Measurements from ENCODE around the gene NDST1. TPM values are rescaled to one million over a fixed set of nuclear protein-coding genes. Genes with fewer than 3 reads are reported as not detected.
"Not testable (repeated sequence)": the region's sequence is repeated elsewhere in the genome, so short reads cannot be mapped to it uniquely, and the experiment has no call there.

NDST1 gene
- total RNA-seq, 1 donor from 2014 or later: 19.3 TPM

DNA sequence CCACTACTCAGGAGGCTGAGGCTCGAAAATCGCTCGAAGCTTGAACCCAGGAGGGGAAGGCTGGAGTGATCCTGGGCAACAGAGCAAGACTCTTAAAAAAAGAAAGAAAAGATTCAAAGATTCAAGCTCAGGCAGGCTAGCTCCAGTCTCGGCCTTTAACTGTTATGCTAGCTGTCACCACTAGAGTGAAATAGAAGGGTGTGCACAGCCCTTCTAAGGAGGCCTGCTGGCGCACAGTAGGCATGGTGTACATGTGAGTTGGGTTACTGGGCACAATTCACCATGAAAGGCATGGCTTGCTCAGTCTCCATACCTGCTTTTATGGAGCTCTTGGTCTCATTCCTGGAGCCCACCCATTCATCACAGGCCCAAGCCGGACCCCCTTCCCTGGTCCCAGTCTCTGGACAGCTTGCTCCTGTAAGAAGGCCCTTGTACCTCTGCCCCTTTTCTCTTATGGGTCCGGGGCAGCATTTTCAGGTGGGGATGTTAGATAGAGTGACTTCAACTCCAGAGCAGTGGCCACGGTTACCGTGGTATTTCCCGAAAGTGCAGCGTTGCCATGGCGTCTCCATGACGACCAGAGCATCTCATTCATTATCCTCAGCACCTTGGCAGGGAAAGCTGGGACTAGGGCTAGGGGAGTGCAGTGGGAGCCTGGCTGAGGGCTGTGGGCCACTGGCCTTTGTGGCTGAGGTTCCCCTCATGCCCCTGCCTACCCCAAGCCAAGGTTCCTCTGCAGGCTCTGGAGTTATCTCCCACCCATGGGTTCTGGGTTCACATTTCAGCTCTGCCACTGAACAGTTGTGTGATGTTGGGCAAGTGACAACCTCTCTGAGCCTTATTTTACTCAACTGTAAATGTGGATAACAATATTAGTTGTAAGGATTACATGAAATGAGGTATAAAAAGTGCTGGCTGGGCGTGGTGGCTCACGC, 5.7 kb downstream of the NDST1 start:
- Histone ChIP-seq H3K9ac (ENCODE audit: low read depth in 1 of 3, low read length in 3 of 3) (no peak overlapping the region), H3K27me3 (ENCODE audit: control insufficient read depth in 3 of 3, insufficient read depth in 3 of 3, low read length in 3 of 3) (no peaks in the 10 kb centered on the region), H3K4me1 (ENCODE audit: control insufficient read depth in 3 of 3, insufficient read depth in 3 of 3, low read length in 3 of 3) (peaks cover 67 to 81% (median 75%) of the 10 kb centered on the region in 3 donors), H3K9me3 (ENCODE audit: control insufficient read depth in 3 of 3, low read length in 3 of 3) (no peaks in the 10 kb centered on the region), H3K27ac (ENCODE audit: low read depth, low read length) (no peak overlapping the region), H3K36me3 (ENCODE audit: control insufficient read depth in 3 of 3, insufficient read depth in 3 of 3, low read length in 3 of 3) (no peaks in the 10 kb centered on the region), H3K4me3 (ENCODE audit: low read length in 3 of 3) (no peak overlapping the region)

DNA sequence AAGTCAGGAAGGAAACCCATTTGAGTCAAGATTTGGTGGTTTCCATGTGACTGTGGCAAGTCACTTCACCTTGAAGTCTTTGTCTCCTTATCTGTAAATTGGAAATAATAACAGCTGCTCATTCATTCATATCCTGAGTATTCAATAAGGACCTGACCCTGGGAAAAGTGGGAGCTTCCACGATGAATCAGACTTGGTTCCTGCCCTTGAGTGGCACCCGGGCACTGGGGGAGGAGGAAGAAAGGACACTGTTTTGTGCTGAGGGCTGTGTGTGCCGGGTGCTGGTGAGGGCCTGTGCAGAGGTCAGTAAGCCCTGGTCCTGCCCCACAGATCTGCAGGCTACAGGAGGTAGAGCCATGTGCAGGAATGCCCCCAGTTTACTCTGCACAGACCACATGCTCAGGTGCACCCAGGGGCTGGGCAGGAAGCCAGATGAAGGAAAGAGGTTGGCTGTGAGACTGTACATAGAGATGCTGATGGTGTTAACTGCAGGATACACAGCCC, 6.8 kb downstream of the NDST1 start:
- no peak overlapping the region for H3K9ac ChIP-seq (ENCODE audit: low read depth in 1 of 3, low read length in 3 of 3)
- no peak overlapping the region for H3K4me3 ChIP-seq (ENCODE audit: low read length in 3 of 3)
- H3K4me1 ChIP-seq (ENCODE audit: control insufficient read depth in 3 of 3, insufficient read depth in 3 of 3, low read length in 3 of 3): peaks cover 62 to 75% (median 70%) of the 10 kb centered on the region in 3 donors

DNA sequence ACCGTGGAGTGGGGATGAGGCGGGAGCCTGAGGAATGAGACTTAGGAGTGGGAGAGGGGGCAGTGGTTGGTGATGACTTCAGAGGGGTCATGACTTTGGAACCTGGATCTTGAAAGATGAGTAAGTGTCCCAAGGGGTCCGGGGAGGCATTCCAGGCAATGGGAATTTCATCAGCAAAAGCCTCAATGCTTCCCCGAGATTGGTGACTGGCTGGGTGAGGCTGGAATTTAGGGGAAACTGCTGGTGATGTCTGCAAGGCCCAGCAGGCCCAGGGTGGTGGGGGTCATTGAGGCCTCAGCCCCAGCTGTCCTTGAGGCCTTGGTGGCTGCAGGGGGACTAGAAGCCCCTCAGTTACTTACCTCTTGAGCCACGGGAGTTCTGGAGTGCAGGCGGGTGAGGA, 7.5 kb downstream of the NDST1 start:
- peaks cover 60 to 75% (median 69%) of the 10 kb centered on the region in 3 donors for H3K4me1 ChIP-seq (ENCODE audit: control insufficient read depth in 3 of 3, insufficient read depth in 3 of 3, low read length in 3 of 3)
- peaks cover 0 to 3% (median 0%) of the 10 kb centered on the region in 3 donors for H3K36me3 ChIP-seq (ENCODE audit: control insufficient read depth in 3 of 3, insufficient read depth in 3 of 3, low read length in 3 of 3)
- peak overlapping the region; percentile 52 for H3K27ac ChIP-seq (ENCODE audit: low read depth, low read length)
- H3K9me3 ChIP-seq (ENCODE audit: control insufficient read depth in 3 of 3, low read length in 3 of 3): no peaks in the 10 kb centered on the region
- peak overlapping the region in 1 of 3 donors; percentile 16 for H3K9ac ChIP-seq (ENCODE audit: low read depth in 1 of 3, low read length in 3 of 3)
- no peak overlapping the region for H3K4me3 ChIP-seq (ENCODE audit: low read length in 3 of 3)
- no peaks in the 10 kb centered on the region for H3K27me3 ChIP-seq (ENCODE audit: control insufficient read depth in 3 of 3, insufficient read depth in 3 of 3, low read length in 3 of 3)

More for the DNA sequence above, 6.8 kb downstream of the NDST1 start:
- H3K9me3 ChIP-seq (ENCODE audit: control insufficient read depth in 3 of 3, low read length in 3 of 3): no peaks in the 10 kb centered on the region
- no peak overlapping the region for H3K27ac ChIP-seq (ENCODE audit: low read depth, low read length)
- H3K36me3 ChIP-seq (ENCODE audit: control insufficient read depth in 3 of 3, insufficient read depth in 3 of 3, low read length in 3 of 3): no peaks in the 10 kb centered on the region
- H3K27me3 ChIP-seq (ENCODE audit: control insufficient read depth in 3 of 3, insufficient read depth in 3 of 3, low read length in 3 of 3): no peaks in the 10 kb centered on the region

GRCh38 chr5:150516011-150516410, 8.1 kb downstream of the NDST1 start:
- H3K9ac ChIP-seq (ENCODE audit: low read depth in 1 of 3, low read length in 3 of 3): peak overlapping the region in 2 of 3 donors; percentile 57 to 60
- peak overlapping the region; percentile 52 for H3K27ac ChIP-seq (ENCODE audit: low read depth, low read length)
- no peaks in the 10 kb centered on the region for H3K27me3 ChIP-seq (ENCODE audit: control insufficient read depth in 3 of 3, insufficient read depth in 3 of 3, low read length in 3 of 3)
- H3K4me3 ChIP-seq (ENCODE audit: low read length in 3 of 3): no peak overlapping the region
- H3K9me3 ChIP-seq (ENCODE audit: control insufficient read depth in 3 of 3, low read length in 3 of 3): no peaks in the 10 kb centered on the region
- peaks cover 0 to 3% (median 1%) of the 10 kb centered on the region in 3 donors for H3K36me3 ChIP-seq (ENCODE audit: control insufficient read depth in 3 of 3, insufficient read depth in 3 of 3, low read length in 3 of 3)
- peaks cover 56 to 72% (median 66%) of the 10 kb centered on the region in 3 donors for H3K4me1 ChIP-seq (ENCODE audit: control insufficient read depth in 3 of 3, insufficient read depth in 3 of 3, low read length in 3 of 3)

GRCh38 chr5:150517272-150518152, 9.6 kb downstream of the NDST1 start:
- Histone ChIP-seq H3K4me1 (ENCODE audit: control insufficient read depth in 3 of 3, insufficient read depth in 3 of 3, low read length in 3 of 3) (peaks cover 48 to 62% (median 61%) of the 10 kb centered on the region in 3 donors), H3K36me3 (ENCODE audit: control insufficient read depth in 3 of 3, insufficient read depth in 3 of 3, low read length in 3 of 3) (peaks cover 6 to 12% (median 9%) of the 10 kb centered on the region in 3 donors), H3K27me3 (ENCODE audit: control insufficient read depth in 3 of 3, insufficient read depth in 3 of 3, low read length in 3 of 3) (no peaks in the 10 kb centered on the region), H3K9me3 (ENCODE audit: control insufficient read depth in 3 of 3, low read length in 3 of 3) (no peaks in the 10 kb centered on the region), H3K4me3 (ENCODE audit: low read length in 3 of 3) (no peak overlapping the region), H3K9ac (ENCODE audit: low read depth in 1 of 3, low read length in 3 of 3) (peak overlapping the region in 1 of 3 donors; percentile 16), H3K27ac (ENCODE audit: low read depth, low read length) (peak overlapping the region; percentile 38)

DNA sequence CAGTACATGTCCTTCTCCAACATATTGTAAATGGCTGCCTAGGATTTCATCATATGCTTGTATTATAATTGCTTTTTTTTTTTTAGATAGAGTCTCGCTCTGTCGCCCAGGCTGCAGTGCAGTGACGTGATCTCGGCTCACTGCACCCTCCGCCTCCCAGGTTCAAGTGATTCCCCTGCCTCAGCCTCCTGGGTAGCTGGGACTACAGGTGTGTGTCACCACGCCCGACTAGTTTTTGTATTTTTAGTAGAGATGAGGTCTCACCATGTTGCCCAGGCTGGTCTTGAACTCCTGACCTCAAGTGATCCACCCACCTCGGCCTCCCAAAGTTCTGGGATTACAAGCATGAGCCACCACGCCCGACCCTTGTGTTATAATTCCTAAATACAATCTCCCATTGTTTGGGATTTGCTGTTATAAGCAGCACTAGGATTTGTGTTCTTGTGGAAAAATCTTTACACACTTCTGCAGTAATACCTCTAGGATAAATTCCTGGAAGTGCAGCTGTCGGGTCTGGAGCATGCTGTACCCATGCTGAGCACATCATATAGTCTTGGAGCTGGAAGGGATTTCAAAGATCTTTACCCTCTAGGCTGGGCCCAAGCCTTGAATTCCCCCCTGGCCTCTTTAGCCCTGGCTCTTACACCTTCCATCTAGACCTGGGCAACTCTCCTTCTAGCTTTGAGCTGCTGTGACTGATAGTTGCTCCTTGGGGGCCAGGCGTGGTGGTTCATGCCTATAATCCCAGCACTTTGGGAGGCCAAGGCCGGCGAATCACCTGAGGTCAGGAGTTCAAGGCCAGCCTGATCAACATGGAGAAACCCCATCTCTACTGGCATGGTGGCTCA, 11.0 kb downstream of the NDST1 start:
- peaks cover 56 to 67% (median 63%) of the 10 kb centered on the region in 3 donors for H3K4me1 ChIP-seq (ENCODE audit: control insufficient read depth in 3 of 3, insufficient read depth in 3 of 3, low read length in 3 of 3)
- H3K27me3 ChIP-seq (ENCODE audit: control insufficient read depth in 3 of 3, insufficient read depth in 3 of 3, low read length in 3 of 3); H3K4me3 ChIP-seq (ENCODE audit: low read length in 3 of 3); H3K9ac ChIP-seq (ENCODE audit: low read depth in 1 of 3, low read length in 3 of 3); H3K27ac ChIP-seq (ENCODE audit: low read depth, low read length); H3K9me3 ChIP-seq (ENCODE audit: control insufficient read depth in 3 of 3, low read length in 3 of 3): not testable (repeated sequence)
- peaks cover 6 to 12% (median 12%) of the 10 kb centered on the region in 3 donors for H3K36me3 ChIP-seq (ENCODE audit: control insufficient read depth in 3 of 3, insufficient read depth in 3 of 3, low read length in 3 of 3)

DNA sequence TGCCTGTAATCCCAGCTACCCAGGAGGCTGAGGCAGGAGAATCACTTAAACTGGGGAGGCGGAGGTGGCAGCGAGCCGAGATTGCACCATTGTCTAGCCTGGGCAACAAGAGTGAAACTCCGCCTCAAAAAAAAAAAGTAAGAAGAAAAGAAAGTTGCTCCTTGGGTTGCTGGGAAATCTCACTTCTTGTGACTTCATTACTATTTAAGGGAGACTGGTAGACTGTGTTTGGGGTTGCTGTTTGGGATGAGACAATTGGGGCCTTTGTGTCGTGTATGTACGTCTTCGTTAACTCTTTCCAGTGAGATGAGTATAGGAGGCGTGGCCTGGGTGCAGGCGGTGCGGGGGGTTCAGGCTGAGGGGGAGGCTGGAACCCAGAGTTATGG, 11.6 kb downstream of the NDST1 start:
- H3K4me1 ChIP-seq (ENCODE audit: control insufficient read depth in 3 of 3, insufficient read depth in 3 of 3, low read length in 3 of 3): peaks cover 60 to 69% (median 67%) of the 10 kb centered on the region in 3 donors
- no peak overlapping the region for H3K4me3 ChIP-seq (ENCODE audit: low read length in 3 of 3)
- no peaks in the 10 kb centered on the region for H3K27me3 ChIP-seq (ENCODE audit: control insufficient read depth in 3 of 3, insufficient read depth in 3 of 3, low read length in 3 of 3)
- H3K36me3 ChIP-seq (ENCODE audit: control insufficient read depth in 3 of 3, insufficient read depth in 3 of 3, low read length in 3 of 3): peaks cover 6 to 12% (median 12%) of the 10 kb centered on the region in 3 donors
- no peak overlapping the region for H3K9ac ChIP-seq (ENCODE audit: low read depth in 1 of 3, low read length in 3 of 3)
- H3K9me3 ChIP-seq (ENCODE audit: control insufficient read depth in 3 of 3, low read length in 3 of 3): no peaks in the 10 kb centered on the region
- no peak overlapping the region for H3K27ac ChIP-seq (ENCODE audit: low read depth, low read length)

DNA sequence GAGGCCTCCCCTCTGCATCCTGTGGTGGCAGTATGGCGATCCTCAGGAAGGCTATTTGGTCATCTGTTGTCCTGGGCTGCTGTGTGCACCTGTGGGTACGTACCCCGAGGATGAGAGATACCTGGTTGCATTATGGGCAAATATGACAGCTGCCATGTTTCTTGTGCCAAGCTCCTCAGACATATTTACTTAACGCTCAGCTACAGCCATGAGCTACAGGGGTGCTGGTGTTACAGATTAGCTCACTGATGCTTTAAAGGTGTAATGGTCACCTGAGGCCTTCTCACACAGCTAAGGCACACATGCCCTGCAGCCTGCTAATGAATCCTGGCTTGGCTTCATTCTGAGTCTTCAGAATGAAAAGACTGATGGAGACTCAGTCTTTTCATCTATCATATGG, 12.0 kb downstream of the NDST1 start:
- Histone ChIP-seq H3K9me3 (ENCODE audit: control insufficient read depth in 3 of 3, low read length in 3 of 3) (no peaks in the 10 kb centered on the region), H3K9ac (ENCODE audit: low read depth in 1 of 3, low read length in 3 of 3) (no peak overlapping the region), H3K27me3 (ENCODE audit: control insufficient read depth in 3 of 3, insufficient read depth in 3 of 3, low read length in 3 of 3) (no peaks in the 10 kb centered on the region), H3K4me1 (ENCODE audit: control insufficient read depth in 3 of 3, insufficient read depth in 3 of 3, low read length in 3 of 3) (peaks cover 60 to 70% (median 67%) of the 10 kb centered on the region in 3 donors), H3K27ac (ENCODE audit: low read depth, low read length) (no peak overlapping the region), H3K4me3 (ENCODE audit: low read length in 3 of 3) (no peak overlapping the region), H3K36me3 (ENCODE audit: control insufficient read depth in 3 of 3, insufficient read depth in 3 of 3, low read length in 3 of 3) (peaks cover 6 to 13% (median 12%) of the 10 kb centered on the region in 3 donors)
